ENCODE results near the gene CBFA2T3.

Gene CBFA2T3

DNA sequence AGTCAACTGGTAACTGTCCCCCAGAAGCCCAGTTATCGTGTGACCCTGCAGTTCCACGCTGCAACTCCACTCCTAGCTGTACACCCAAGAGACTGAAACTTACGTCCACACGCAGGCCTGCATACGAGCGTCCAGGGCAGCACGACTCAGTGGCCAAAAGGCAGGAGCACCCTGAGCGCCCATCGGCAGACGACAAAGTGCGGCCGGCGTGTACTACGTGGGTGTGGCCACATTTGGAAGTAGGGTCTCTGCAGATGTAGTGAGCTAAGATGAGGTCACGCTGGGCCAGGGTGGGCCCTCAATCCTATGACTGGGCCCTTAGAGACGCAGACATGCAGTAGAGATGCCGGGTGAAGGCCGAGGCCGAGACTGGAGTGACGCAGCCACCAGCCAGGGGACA, 133.8 kb downstream of the CBFA2T3 start:
- Histone ChIP-seq H3K4me3 (ENCODE audit: low read length) (no peak overlapping the region), H3K9me3 (ENCODE audit: insufficient read depth, low read length) (no peaks in the 10 kb centered on the region), H3K27me3 (ENCODE audit: low read depth, low read length) (no peaks in the 10 kb centered on the region), H3K9ac (ENCODE audit: low read length) (no peak overlapping the region), H4K20me1 (ENCODE audit: insufficient read depth, low read length) (peaks cover 3% of the 10 kb centered on the region), H3K79me2 (ENCODE audit: low read length) (no peaks in the 10 kb centered on the region), H3K27ac (ENCODE audit: low read length) (no peak overlapping the region), H2AFZ (ENCODE audit: low read depth, low read length) (no peak overlapping the region), H3K36me3 (replicated peaks; ENCODE audit: low read depth, low read length) (peaks cover 5% of the 10 kb centered on the region), H3K4me1 (ENCODE audit: low read length) (no peaks in the 10 kb centered on the region), H3K4me2 (ENCODE audit: low read length) (no peak overlapping the region)
- no peak for TF ChIP-seq EZH2phosphoT487 (IDR thresholded peaks at IDR 0.05; ENCODE audit: low read depth)
- TF ChIP-seq, protein P1, sequence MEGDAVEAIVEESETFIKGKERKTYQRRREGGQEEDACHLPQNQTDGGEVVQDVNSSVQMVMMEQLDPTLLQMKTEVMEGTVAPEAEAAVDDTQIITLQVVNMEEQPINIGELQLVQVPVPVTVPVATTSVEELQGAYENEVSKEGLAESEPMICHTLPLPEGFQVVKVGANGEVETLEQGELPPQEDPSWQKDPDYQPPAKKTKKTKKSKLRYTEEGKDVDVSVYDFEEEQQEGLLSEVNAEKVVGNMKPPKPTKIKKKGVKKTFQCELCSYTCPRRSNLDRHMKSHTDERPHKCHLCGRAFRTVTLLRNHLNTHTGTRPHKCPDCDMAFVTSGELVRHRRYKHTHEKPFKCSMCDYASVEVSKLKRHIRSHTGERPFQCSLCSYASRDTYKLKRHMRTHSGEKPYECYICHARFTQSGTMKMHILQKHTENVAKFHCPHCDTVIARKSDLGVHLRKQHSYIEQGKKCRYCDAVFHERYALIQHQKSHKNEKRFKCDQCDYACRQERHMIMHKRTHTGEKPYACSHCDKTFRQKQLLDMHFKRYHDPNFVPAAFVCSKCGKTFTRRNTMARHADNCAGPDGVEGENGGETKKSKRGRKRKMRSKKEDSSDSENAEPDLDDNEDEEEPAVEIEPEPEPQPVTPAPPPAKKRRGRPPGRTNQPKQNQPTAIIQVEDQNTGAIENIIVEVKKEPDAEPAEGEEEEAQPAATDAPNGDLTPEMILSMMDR (IDR thresholded peaks at IDR 0.05; ENCODE audit: low read depth, low read length), result no peak

DNA sequence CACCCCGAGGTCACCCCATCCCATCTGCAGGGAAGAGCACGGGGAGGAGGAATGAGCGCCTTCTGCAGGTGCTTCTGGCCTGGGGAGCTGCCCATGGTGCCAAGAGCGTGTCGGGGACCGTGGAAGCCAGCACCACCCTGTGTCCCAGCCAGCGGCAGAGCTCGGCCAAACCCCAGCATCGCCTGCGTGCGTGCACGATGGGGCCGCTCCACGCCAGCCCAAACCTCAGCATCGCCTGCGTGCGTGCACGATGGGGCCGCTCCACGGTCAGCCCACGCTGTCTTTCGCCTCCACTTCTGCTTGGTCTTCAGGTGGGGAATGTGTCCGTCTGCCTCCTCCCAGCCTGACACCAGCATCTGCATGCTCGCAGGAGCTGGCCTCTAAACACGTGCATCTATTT, 134.2 kb downstream of the CBFA2T3 start:
- H4K20me1 ChIP-seq (ENCODE audit: insufficient read depth, low read length), result peaks cover 3% of the 10 kb centered on the region
- H3K4me2 ChIP-seq (ENCODE audit: low read length), result no peak overlapping the region
- no peak overlapping the region for H3K4me3 ChIP-seq (ENCODE audit: low read length)
- H3K9me3 ChIP-seq (ENCODE audit: insufficient read depth, low read length), result no peaks in the 10 kb centered on the region
- H2AFZ ChIP-seq (ENCODE audit: low read depth, low read length), result no peak overlapping the region
- no peaks in the 10 kb centered on the region for H3K27me3 ChIP-seq (ENCODE audit: low read depth, low read length)
- H3K4me1 ChIP-seq (ENCODE audit: low read length), result no peaks in the 10 kb centered on the region
- peaks cover 3% of the 10 kb centered on the region for H3K36me3 ChIP-seq (replicated peaks; ENCODE audit: low read depth, low read length)
- H3K27ac ChIP-seq (ENCODE audit: low read length), result no peak overlapping the region
- TF ChIP-seq, protein P1 (IDR thresholded peaks at IDR 0.05; ENCODE audit: low read depth, low read length), result no peak
- TF ChIP-seq EZH2phosphoT487 (IDR thresholded peaks at IDR 0.05; ENCODE audit: low read depth), result no peak
- no peak overlapping the region for H3K9ac ChIP-seq (ENCODE audit: low read length)
- no peaks in the 10 kb centered on the region for H3K79me2 ChIP-seq (ENCODE audit: low read length)

DNA sequence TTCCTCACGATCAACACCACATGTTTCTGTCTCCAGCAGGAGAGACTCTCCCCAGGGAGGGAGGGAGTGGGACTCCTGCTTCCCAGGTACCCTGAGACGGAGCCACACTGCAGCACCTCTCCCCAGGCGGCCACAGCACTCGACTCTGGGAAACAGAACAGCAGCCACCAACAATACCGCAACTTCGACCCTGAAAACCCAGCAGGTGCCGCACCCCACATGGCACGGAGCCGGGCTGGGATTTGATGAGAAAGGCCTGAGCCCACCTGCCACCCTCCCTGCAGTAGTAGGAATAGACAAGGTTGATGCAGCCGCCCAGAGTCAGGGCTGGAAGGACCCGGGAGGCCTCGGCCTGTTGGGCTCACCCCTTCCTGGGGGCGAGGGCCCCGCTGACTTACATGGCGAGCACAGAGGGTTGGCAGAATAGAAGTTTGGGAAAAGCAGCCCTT, 134.7 kb downstream of the CBFA2T3 start:
- no peak overlapping the region for H3K9ac ChIP-seq (ENCODE audit: low read length)
- TF ChIP-seq, protein P1 (IDR thresholded peaks at IDR 0.05; ENCODE audit: low read depth, low read length), result no peak
- no peak for TF ChIP-seq EZH2phosphoT487 (IDR thresholded peaks at IDR 0.05; ENCODE audit: low read depth)
- no peak overlapping the region for H3K4me2 ChIP-seq (ENCODE audit: low read length)
- H3K36me3 ChIP-seq (replicated peaks; ENCODE audit: low read depth, low read length), result no peaks in the 10 kb centered on the region
- peaks cover 3% of the 10 kb centered on the region for H4K20me1 ChIP-seq (ENCODE audit: insufficient read depth, low read length)
- H3K79me2 ChIP-seq (ENCODE audit: low read length), result no peaks in the 10 kb centered on the region
- H3K4me1 ChIP-seq (ENCODE audit: low read length), result no peaks in the 10 kb centered on the region
- no peak overlapping the region for H3K4me3 ChIP-seq (ENCODE audit: low read length)
- no peak overlapping the region for H3K27ac ChIP-seq (ENCODE audit: low read length)
- H2AFZ ChIP-seq (ENCODE audit: low read depth, low read length), result no peak overlapping the region
- no peaks in the 10 kb centered on the region for H3K27me3 ChIP-seq (ENCODE audit: low read depth, low read length)
- no peaks in the 10 kb centered on the region for H3K9me3 ChIP-seq (ENCODE audit: insufficient read depth, low read length)

DNA sequence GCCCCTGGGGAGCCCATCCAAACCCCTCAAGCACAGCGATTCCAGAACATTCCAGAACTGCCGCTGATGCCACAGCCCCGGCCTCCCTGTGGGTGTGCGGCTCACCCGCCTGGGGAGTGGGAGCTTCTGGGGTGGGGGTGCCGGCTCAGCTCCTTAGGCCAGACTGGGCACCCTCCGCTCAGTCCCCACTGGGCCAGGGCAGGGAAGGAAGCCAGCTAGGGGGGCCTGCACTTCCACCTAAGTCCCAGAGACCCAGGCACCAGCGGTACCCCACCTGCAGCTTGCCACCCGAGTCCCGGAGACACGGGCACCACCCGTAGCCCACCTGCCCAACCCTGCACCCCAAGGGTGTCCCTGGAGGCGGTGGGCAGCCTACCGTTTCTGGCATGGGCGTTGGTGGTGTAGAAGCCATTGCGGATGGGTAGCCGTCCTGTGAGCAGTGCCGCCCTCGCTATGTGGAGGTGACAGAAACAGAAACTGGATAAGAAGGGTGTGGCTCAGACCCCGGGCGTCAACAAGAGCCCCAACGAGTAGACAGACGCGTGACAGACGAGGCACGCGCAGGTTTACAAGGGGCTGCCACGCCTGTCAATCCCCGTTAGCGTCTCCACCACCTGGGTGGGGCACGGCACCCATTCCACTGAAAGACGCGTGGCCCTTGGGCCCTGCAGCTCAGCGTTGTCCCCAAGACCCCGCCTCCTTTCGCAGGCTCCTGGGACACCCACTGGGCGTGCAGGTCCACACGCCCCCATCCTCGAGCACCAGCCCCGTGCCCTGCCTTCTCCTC, 135.3 kb downstream of the CBFA2T3 start:
- Histone ChIP-seq H3K9ac (ENCODE audit: low read length) (no peak overlapping the region), H3K27ac (ENCODE audit: low read length) (no peak overlapping the region), H3K36me3 (replicated peaks; ENCODE audit: low read depth, low read length) (no peaks in the 10 kb centered on the region), H2AFZ (ENCODE audit: low read depth, low read length) (no peak overlapping the region), H3K4me3 (ENCODE audit: low read length) (no peak overlapping the region), H3K9me3 (ENCODE audit: insufficient read depth, low read length) (no peaks in the 10 kb centered on the region), H3K4me2 (ENCODE audit: low read length) (no peak overlapping the region), H3K79me2 (ENCODE audit: low read length) (no peaks in the 10 kb centered on the region), H4K20me1 (ENCODE audit: insufficient read depth, low read length) (peaks cover 3% of the 10 kb centered on the region), H3K27me3 (ENCODE audit: low read depth, low read length) (no peaks in the 10 kb centered on the region), H3K4me1 (ENCODE audit: low read length) (no peaks in the 10 kb centered on the region)
- TF ChIP-seq, protein P1 (IDR thresholded peaks at IDR 0.05; ENCODE audit: low read depth, low read length), result no peak
- no peak for TF ChIP-seq EZH2phosphoT487 (IDR thresholded peaks at IDR 0.05; ENCODE audit: low read depth)
